HG03521 (cell line): Measurements from ENCODE around the gene APPL2.

Experiments
- ATAC-seq: cut with Tn5 transposase; IDR thresholded peaks from one replicate; pipeline ENCODE4 v1.9.1; 2021; ENCODE audit warnings: mild to moderate bottlenecking, moderate library complexity; ENCODE audit not compliant: unreplicated experiment

The APPL2 gene

GRCh38 chr12:105142259-105142658 is 93.7 kb downstream of the APPL2 start:
- no peak for ATAC-seq

- ATAC-seq: no peak
Observed at GRCh38 chr12:105141320-105141922, 94.6 kb downstream of the APPL2 start.

- no peak for ATAC-seq
Observed at GRCh38 chr12:105138248-105138647, 97.7 kb downstream of the APPL2 start.
